ENCODE results near the gene MED9. TPM values are rescaled to one million over a fixed set of nuclear protein-coding genes. Genes with fewer than 3 reads are reported as not detected.

MED9 gene
- total RNA-seq, 1 donor: 24.5 TPM

- DNase-seq (ENCODE audit: low read depth in 2 of 3, low spot score in 2 of 3): no peak
Observed at GRCh38 chr17:17532991-17533390, 56.2 kb downstream of the MED9 start.

GRCh38 chr17:17533901-17534441 lies 57.2 kb downstream of the MED9 start:
- DNase-seq (ENCODE audit: low read depth in 2 of 3, low spot score in 2 of 3): no peak

GRCh38 chr17:17535957-17536356 lies 59.2 kb downstream of the MED9 start:
- DNase-seq (ENCODE audit: low read depth in 2 of 3, low spot score in 2 of 3): no peak

- DNase-seq (ENCODE audit: low read depth in 2 of 3, low spot score in 2 of 3): no peak
Observed at GRCh38 chr17:17536702-17537101, 59.9 kb downstream of the MED9 start.

- DNase-seq (ENCODE audit: low read depth in 2 of 3, low spot score in 2 of 3): no peak
Observed at GRCh38 chr17:17537311-17538099, 60.7 kb downstream of the MED9 start.

GRCh38 chr17:17538417-17539391 lies 61.9 kb downstream of the MED9 start:
- peak in 1 of 3 donors; percentile 27 for DNase-seq (ENCODE audit: low read depth in 2 of 3, low spot score in 2 of 3)

GRCh38 chr17:17539591-17539990 lies 62.8 kb downstream of the MED9 start:
- no peak for DNase-seq (ENCODE audit: low read depth in 2 of 3, low spot score in 2 of 3)

- DNase-seq (ENCODE audit: low read depth in 2 of 3, low spot score in 2 of 3): no peak
Observed at GRCh38 chr17:17540278-17540906, 63.6 kb downstream of the MED9 start.

- DNase-seq (ENCODE audit: low read depth in 2 of 3, low spot score in 2 of 3): no peak
Observed at GRCh38 chr17:17540935-17541639, 64.3 kb downstream of the MED9 start.

- no peak for DNase-seq (ENCODE audit: low read depth in 2 of 3, low spot score in 2 of 3)
Observed at GRCh38 chr17:17541640-17542001, 64.8 kb downstream of the MED9 start.

Small RNAs within 50 kb of the gene (small RNA-seq; reads per million reads assigned to genes)
- gene RF00019: not detected

Other genes with a start within 250 kb of the MED9 start
- 33.9 TPM for gene FLCN, start 239.8 kb upstream of the MED9 start, total RNA-seq
- 103 TPM for gene COPS3, start 195.8 kb upstream of the MED9 start, total RNA-seq
- 32.0 TPM for gene NT5M, start 173.6 kb upstream of the MED9 start, total RNA-seq
- 3.0 TPM for gene RASD1, start 19.4 kb downstream of the MED9 start, total RNA-seq
- 47.1 TPM for gene PEMT, start 114.7 kb downstream of the MED9 start, total RNA-seq
- 23.2 TPM for gene RAI1, start 204.5 kb downstream of the MED9 start, total RNA-seq

All from hematopoietic multipotent progenitor cell (in vitro differentiated cells).